ENCODE results near the gene VWA5B2. TPM values are rescaled to one million over a fixed set of nuclear protein-coding genes. Genes with fewer than 3 reads are reported as not detected.

The VWA5B2 gene
- total and polyA plus RNA-seq, 9 of the 15 experiments (the other 6 are each of a cell fraction or from before 2014, with no cell fraction given) = 0.04 TPM; not detected in 8

DNA sequence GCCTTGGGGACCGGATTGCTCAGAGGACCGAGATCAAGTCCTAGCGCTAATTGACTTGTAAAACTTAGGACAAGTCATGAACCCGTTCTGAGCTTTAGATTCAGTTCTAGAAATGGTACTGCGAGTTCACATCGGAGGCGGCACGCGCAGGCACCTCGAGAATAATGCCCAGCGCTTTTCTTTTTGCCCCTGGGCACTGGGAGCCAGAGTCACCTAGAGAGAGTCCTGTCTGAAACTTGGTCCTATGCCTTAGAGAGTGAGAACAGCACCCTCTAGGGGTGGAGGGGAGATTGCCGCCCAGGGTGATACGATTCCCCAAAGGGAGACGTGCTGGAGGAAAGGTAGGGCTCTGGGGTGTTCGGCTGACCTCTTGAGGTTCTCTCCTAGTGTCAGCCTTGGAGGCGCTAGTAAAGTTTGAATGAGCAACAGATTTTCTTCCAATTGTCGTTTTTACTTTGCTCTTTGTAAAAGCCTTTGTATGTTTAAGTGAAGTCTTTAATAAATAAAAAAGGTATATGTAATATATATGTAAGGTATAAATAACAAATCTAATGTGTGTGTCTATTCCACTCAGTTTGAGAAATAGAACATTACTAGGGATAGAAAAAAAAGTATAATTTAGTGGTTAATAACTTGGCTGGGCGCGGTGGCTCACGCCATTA lies 20.9 kb downstream of the VWA5B2 start (continued):
- TF ChIP-seq, protein P1, sequence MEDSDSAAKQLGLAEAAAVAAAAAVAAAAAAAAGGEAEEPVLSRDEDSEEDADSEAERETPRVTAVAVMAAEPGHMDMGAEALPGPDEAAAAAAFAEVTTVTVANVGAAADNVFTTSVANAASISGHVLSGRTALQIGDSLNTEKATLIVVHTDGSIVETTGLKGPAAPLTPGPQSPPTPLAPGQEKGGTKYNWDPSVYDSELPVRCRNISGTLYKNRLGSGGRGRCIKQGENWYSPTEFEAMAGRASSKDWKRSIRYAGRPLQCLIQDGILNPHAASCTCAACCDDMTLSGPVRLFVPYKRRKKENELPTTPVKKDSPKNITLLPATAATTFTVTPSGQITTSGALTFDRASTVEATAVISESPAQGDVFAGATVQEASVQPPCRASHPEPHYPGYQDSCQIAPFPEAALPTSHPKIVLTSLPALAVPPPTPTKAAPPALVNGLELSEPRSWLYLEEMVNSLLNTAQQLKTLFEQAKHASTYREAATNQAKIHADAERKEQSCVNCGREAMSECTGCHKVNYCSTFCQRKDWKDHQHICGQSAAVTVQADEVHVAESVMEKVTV (CRISPR knock-in tag; IDR thresholded peaks at IDR 0.05) = peak; percentile 61
- TF ChIP-seq SMARCE1 (IDR thresholded peaks at IDR 0.05) = 0 out of 2 replicates have a peak, but pooled peaks have one; percentile 29
- peak; percentile 63 to 74 for TF ChIP-seq RAD21 (CRISPR knock-in tag; conservative IDR thresholded peaks at IDR 0.05 in 1 of 2, IDR thresholded peaks at IDR 0.05 in 1 of 2)
- TF ChIP-seq, protein P2, sequence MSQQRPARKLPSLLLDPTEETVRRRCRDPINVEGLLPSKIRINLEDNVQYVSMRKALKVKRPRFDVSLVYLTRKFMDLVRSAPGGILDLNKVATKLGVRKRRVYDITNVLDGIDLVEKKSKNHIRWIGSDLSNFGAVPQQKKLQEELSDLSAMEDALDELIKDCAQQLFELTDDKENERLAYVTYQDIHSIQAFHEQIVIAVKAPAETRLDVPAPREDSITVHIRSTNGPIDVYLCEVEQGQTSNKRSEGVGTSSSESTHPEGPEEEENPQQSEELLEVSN (IDR thresholded peaks at IDR 0.05; ENCODE audit: borderline replicate concordance in 1 of 2, extremely low read depth in 1 of 2, insufficient read depth in 1 of 2, insufficient read length in 1 of 2, low read depth in 1 of 2, low read length in 1 of 2, poor library complexity in 1 of 2, severe bottlenecking in 1 of 2) = peak in 1 of 2 experiments; percentile 10
- TF ChIP-seq, protein P3, sequence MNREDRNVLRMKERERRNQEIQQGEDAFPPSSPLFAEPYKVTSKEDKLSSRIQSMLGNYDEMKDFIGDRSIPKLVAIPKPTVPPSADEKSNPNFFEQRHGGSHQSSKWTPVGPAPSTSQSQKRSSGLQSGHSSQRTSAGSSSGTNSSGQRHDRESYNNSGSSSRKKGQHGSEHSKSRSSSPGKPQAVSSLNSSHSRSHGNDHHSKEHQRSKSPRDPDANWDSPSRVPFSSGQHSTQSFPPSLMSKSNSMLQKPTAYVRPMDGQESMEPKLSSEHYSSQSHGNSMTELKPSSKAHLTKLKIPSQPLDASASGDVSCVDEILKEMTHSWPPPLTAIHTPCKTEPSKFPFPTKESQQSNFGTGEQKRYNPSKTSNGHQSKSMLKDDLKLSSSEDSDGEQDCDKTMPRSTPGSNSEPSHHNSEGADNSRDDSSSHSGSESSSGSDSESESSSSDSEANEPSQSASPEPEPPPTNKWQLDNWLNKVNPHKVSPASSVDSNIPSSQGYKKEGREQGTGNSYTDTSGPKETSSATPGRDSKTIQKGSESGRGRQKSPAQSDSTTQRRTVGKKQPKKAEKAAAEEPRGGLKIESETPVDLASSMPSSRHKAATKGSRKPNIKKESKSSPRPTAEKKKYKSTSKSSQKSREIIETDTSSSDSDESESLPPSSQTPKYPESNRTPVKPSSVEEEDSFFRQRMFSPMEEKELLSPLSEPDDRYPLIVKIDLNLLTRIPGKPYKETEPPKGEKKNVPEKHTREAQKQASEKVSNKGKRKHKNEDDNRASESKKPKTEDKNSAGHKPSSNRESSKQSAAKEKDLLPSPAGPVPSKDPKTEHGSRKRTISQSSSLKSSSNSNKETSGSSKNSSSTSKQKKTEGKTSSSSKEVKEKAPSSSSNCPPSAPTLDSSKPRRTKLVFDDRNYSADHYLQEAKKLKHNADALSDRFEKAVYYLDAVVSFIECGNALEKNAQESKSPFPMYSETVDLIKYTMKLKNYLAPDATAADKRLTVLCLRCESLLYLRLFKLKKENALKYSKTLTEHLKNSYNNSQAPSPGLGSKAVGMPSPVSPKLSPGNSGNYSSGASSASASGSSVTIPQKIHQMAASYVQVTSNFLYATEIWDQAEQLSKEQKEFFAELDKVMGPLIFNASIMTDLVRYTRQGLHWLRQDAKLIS (CRISPR knock-in tag; IDR thresholded peaks at IDR 0.05) = no peak
- TF ChIP-seq ZC3H8 (IDR thresholded peaks at IDR 0.05) = no peak
- TF ChIP-seq TAF1 (IDR thresholded peaks at IDR 0.05; ENCODE audit: control insufficient read depth, extremely low read depth, insufficient read depth, low read length, severe bottlenecking) = peak; percentile 40
- no peak for TF ChIP-seq CHD4 (IDR thresholded peaks at IDR 0.05; ENCODE audit: insufficient read depth, insufficient replicate concordance, low read depth, low read length, poor library complexity, severe bottlenecking)
- no peak for TF ChIP-seq HDAC3 (IDR thresholded peaks at IDR 0.05; ENCODE audit: borderline replicate concordance, partially characterized antibody)

All from K562 (cell line).